HG03442 (cell line): Measurements from ENCODE around the gene LZTR1.

ENCODE experiments used
- ATAC-seq: cut with Tn5 transposase; IDR thresholded peaks from one replicate; pipeline ENCODE4 v1.9.1; 2021; ENCODE audit warnings: mild to moderate bottlenecking, moderate library complexity; ENCODE audit not compliant: unreplicated experiment

The LZTR1 gene

DNA sequence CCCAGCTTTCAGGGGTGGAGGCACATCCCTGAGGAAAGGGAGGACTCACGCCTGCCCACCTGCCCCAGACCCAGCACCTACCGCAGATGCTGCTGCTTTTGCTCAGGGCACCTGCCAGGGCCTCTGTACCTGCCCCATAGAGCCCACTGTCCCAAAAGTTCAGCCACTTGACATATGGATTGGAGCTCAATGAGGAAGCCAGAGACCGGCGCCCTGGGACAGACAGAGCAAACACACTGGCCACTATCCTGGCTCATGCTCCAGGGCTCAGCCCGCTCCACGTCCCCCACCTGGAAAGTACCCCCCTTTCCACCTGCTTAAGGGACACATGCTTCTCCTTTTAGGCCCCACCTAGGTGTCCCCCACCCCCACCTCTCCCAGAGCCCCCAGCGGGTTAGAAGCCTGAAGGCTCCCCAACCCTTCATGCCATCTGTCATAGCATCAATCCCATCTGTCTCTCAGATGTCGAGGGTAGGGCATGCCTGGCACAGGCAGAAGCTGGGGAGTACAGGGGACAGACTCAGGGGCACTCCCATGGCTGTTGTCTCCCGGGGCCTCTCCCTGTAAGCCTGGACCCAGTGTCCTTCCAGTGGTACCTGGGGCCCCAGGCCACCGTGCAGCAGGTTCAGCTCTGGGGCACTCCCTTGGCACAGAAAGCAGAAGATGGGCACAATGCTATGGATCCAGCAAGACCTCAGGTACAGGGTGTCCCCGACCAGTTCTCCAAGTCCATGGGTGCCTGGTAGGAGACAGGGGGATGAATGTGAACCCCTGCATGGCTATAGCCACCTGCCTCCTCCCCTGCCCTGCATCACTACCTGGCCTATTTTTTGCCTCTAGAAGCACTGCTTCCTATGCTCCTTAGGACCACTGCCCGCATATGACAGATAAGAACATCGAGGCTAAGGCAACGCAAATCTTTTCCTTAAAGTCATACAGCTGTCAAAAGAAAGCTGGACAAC, 30.6 kb downstream of the LZTR1 start:
- ATAC-seq: no peak

DNA sequence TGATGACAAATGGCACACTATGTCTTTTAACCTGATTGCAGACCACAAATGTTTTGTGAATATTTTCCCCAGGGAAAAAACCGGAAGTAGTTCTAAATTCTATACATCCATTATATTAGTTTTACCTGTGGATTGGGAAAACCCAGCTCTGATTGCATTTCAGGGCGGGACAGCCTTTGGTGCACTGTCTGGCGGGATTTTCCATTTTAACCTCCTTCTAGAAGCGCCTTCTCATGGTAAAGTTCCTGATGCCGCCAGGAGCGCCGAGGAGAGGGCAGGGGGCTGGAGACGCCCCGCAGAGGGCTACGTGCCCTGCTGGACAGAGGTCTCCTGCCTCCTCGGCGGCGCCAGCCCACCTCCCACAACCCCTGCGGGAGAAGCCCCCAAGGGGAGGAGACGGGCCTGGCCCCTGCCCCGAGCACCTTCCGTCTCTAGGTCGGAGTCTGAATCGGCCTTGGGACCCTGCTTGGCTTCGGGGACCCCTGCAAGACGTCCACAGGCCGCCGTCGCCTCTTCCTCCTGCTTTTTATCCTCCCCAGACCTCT, 31.6 kb downstream of the LZTR1 start:
- no peak for ATAC-seq

DNA sequence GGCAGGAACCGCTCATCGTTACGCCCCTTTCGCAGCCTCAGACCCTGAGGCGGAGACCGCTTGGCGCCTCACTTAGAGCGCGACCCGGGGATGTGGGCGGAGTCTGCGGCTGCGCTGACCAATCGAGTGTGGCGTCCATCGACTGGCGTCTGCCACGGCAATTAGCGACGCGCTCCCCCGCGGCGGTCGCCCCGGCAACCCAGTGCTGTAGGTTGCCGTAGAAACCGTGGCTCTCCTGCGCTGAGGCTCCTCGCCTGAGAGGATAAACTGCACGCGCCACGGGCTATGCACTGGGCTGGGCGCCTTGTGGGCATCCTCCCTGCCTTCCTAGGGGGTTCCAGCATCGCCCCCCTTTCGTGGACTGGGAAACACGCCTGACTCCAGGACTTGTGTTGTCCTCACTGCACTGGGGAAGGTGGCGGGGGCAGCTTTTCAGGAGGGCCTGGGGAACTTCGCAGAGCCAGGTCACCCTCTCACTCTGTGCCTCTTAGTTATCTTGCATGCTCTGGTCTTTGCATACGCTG, 32.2 kb downstream of the LZTR1 start:
- ATAC-seq: peak; percentile 76

DNA sequence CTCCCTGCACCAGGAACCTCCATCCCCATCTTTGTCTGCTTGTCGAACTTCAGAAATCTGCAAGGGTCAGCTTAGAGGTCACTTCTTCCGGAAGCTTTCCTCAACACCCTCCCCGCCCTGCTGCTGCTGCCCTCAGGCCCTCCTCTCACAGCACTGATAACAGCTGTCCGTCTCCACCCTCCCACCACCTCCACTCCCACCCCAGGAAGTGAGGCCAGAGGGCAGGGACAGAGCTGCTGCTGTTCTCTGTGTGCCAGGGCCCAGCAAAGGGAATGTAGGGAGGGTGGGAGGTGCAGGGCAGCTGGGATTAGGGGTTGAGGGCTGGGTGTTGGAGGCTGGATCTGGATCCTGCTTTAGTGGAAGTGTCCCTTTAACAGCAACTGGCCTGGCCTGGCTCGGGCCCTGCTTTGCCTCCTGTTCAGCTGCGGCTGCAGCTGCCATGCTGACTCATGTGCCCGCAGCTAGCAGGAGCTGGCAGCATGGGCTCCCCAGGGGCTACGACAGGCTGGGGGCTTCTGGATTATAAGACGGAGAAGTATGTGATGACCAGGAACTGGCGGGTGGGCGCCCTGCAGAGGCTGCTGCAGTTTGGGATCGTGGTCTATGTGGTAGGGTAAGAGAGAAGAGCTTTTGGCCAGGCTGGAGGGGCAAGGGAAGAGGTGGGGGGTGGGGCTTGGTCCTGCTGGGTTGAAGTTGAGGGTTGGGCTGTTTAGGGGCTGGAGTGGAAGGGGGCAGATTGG, 32.8 kb downstream of the LZTR1 start, which contains the start of gene P2RX6:
P2RX6 (plus strand) TSS at position 440 of the 740 bp plus-strand sequence; CDS start at position 450, 10 bp downstream.
- no peak for ATAC-seq

DNA sequence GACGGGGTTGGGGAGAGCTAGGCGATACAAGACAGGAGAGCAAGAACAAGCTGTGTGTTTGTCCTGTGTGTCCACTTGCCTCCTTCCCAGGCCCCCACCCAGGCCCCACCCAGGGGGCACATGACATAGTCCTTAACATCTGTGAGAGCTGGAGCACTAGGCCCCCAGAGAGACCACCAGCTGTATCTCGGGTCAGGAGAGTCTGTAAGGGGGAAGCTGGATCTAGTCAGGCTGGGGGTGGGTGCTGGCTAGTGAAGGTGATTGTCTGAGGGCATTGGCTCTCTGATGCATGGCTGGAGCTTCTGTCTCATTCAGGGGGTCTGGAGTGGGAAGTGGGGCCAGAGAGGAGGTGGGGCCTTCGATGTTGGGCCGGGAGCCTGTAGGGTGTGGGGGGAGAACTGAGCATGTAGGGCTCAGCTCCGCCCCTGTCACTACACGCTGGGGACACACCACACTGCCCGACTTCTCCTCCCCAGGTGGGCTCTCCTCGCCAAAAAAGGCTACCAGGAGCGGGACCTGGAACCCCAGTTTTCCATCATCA, 33.4 kb downstream of the LZTR1 start:
- no peak for ATAC-seq

DNA sequence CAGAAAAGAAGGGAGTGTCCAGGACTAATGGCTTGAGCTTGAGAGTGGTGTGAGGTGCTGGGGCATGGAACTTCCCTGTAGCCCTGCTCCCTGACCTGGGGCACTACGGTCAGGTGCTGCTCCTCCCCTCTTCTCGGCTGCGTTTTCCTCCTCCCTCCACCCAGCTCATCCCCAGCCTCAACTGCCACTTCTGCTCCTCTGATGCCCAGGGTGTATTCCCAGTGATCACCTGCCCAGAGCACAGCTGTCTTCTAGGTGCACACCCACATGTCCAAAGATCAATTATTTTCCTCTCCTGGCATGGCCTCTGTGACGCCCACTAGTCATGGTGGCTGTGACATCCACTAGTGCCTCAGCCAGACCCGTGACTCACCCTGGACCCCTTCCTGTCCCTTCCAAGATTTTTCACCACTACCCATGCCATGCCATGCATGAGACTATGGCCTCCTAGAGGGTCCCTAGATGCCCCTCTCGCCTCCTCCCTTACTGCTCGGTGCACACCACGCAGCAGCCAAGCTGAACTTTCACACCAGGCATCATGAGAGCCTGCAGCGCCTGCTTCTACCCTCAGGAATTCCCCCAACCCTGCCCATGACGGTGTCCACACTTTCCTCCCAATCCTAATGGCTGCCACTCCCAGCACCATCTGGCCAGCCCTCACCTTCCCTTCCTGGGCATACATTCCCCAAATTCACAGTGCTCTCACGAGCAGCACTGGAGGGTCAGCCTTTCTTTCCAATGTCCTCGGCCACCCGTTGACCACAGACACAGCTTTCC, 34.7 kb downstream of the LZTR1 start:
- ATAC-seq: no peak

DNA sequence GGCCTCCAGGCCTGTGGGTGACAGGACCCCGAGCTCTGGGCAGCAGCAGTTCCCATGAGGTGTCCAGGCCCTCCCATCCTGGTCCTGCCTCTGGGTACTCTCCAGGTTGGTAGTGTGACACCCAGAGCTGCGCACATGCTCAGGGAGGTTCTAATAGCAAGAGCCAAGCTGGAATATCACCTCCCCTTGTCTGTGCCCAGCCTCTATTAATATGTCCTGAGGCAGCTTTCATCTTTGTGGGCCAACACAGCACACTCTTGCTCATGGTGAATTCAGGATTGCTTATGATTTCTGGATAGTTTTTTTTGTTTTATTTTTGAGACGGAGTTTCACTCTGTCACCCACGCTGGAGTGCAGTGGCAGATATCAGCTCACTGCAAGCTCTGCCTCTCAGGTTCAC, 36.2 kb downstream of the LZTR1 start:
- no peak for ATAC-seq

DNA sequence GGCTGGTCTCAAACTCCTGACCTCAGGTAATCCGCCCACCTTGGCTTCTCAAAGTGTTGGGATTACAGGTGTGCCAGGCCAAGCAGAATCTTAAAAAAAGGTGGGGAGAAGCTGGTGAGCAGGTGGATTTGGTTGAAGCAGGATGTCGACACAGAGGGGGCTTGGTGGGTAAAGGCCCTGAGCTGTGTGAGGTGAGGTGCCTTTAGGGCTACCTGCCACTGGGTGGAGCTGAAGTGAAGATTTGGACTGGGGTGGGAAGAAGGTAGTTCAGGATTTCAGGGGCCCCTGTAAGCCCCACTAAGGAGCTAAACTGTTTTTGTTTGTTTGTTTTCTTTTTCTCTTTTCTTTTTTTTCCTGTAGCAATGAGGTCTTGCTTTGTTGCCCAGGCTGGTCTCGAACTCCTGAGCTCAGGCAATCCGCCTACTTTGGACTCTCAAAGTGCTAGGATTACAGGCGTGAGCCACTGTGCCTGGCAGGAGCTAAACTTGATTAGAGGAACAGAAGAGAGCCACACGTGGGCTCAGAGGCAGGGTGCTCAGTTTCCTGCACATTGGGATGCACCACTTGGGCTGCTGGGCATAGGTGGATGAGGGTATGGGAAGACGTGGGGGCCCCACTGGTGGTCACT, 38.8 kb downstream of the LZTR1 start:
- ATAC-seq: no peak

DNA sequence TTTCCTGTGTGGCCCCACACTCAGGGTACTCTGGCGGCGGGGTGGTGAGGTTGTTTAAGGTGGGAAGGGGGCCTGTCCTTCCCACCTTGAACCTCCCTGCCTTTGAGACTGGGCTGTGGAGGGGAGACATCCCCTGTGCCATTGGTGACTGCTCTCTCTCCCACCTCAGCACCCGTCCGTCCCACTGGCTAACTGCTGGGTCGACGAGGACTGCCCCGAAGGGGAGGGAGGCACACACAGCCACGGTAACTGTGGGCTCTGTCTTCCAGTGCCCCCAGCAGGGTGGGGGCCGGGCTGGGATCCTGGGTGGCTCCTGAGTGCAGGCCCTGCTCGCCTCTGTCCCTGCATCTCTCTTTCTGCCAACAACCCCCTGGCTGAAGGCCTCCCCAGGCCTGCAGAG, 40.4 kb downstream of the LZTR1 start:
- ATAC-seq: no peak

DNA sequence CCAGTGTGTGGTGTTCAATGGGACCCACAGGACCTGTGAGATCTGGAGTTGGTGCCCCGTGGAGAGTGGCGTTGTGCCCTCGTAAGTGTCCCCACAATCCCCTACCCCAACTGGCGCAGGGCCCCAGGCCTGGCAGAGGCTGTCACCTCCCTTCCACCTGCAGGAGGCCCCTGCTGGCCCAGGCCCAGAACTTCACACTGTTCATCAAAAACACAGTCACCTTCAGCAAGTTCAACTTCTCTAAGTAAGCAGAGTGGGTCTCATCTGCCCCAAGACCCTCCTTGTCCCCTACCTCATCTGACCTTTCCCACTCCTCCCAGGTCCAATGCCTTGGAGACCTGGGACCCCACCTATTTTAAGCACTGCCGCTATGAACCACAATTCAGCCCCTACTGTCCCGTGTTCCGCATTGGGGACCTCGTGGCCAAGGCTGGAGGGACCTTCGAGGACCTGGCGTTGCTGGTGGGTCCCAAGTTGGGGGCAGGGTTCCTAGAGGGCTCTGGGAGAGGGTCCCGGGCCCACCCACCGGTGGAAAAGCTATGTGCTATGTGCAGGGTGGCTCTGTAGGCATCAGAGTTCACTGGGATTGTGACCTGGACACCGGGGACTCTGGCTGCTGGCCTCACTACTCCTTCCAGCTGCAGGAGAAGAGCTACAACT, 41.0 kb downstream of the LZTR1 start:
- ATAC-seq: no peak

DNA sequence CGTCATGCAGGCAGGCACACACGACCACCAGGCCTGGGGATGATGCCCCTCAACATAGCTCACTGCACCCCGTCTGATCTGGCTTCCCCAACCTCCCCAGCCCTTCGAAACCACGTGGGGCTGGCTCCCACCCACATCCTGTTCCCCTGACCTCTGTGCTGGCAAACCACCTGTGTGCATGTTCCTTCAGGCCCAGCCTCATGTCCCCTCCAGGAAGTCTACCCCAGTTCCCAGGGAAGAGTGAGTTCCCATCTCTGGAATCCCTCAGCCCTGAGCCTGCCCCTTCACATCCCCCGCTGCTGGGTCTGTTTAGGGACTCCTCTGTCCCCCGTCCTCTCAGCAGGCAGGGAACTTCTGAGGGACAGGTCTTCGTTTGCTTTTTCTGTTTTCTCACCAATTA, 43.2 kb downstream of the LZTR1 start:
- no peak for ATAC-seq

DNA sequence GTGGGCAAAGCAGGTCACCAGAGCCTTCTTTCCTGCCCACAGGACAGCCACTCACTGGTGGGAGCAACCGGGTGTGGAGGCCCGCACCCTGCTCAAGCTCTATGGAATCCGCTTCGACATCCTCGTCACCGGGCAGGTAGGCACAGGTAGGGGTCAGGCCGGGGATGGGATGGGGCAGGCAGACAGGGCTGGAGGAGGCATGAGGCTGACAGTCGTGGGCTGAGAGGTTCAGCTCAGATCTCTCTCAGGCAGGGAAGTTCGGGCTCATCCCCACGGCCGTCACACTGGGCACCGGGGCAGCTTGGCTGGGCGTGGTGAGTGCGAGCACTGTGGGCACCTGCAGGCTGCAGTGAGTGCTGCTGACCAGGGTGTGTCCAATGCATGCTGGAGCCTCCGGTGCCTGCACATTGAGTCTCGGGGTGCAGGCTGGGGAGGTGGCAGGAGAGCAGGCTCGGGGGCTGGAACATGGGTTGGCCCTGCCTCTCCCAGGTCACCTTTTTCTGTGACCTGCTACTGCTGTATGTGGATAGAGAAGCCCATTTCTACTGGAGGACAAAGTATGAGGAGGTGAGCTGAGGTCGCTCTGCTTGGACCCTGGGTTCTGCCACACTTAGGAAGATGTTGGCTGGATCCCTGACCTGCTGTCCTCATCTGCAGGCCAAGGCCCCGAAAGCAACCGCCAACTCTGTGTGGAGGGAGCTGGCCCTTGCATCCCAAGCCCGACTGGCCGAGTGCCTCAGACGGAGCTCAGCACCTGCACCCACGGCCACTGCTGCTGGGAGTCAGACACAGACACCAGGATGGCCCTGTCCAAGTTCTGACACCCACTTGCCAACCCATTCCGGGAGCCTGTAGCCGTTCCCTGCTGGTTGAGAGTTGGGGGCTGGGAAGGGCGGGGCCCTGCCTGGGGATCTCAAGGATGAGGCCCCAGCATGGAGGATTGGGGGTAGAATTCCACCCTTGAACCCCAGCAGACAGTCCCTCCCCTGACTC, 44.0 kb downstream of the LZTR1 start:
- ATAC-seq: no peak

DNA sequence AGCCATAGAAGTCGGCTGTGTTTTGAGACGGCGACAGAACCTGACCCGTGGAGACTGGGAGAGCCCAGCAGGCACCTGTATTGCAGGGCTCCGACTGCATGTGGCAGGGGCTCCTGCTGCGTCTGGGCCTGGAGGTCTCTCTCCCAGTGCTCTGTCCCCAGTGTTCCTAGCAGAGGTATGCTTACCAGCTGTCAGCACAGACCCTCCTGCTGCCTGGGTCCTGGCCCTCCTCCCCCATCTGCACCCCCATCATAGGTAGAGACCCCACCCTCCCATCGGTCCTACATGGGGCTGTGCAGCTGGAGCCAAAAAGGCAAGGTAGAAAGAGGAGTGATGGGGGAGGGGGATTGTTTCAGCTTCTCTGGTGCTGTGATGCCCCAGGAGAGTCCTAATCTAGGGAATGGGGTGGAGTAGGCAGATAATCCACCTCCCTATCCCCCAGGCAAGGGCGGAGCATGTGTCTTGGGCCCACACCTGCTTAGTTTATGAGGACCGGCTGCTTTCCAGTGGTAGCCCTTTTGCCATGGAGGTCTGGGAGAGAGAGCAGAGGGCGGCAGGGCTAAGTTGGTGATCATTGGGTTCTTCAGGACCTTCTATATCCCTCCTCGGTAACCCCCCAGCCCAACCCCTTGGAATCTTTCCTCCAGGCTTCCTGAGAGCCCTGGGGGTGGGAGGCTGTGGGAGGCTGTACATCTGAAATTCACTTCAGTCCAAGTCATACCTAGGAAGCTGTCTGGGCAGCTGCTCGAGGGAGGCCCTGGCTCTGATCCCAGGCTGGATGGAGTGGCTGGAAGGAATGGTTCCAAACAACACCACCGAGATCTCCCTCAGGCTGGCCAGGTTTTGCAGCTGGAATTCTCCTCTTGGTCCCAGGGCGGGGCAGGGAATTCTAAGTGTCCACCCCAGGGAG, 44.9 kb downstream of the LZTR1 start:
- ATAC-seq: no peak

DNA sequence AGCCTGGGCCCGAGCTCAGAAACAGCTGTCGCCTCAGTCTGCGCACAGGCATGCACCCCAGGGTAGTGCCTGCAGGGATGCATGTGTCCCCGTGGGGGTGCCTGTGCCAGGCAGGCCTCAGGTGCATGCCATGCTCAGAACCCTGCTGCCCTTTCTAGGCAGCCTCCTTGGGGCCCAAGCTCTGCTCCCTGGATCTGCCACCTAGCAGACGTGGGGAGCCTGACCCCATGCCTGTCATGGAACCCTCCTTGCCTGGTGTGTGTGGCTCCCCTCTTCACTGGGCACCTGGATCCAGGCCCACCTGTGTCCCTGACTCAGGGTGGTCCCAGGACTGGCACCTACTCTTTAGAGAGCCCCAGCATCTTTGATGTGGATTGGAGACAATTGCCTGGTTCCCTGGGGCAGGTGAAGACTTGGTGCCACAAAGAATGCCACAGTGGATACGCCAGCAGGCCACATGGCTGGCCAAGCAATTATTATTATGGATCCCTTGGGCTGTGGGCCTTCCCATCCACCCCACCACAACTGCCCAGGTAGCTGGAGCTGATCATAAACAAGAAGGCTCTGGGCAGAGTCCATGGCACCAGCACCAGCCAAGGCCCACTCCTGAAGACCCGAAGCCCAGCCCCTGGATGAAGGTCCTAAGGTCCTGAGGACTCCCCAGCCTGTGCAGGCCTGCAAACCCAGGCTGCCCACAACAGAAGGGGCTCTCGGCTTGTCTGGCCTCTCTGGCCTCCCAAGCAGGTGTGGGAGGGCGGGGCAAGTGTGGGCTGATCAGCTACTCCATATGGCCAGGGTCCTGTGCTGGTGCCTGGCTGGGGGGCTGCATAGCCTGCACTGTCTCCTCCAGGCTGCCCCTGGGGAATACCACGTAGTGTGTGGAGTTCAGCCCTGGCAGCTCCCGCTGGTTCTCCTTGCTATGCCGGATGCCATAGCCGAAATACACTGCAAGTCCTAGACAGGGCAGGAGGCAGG, 46.5 kb downstream of the LZTR1 start:
- ATAC-seq: no peak

DNA sequence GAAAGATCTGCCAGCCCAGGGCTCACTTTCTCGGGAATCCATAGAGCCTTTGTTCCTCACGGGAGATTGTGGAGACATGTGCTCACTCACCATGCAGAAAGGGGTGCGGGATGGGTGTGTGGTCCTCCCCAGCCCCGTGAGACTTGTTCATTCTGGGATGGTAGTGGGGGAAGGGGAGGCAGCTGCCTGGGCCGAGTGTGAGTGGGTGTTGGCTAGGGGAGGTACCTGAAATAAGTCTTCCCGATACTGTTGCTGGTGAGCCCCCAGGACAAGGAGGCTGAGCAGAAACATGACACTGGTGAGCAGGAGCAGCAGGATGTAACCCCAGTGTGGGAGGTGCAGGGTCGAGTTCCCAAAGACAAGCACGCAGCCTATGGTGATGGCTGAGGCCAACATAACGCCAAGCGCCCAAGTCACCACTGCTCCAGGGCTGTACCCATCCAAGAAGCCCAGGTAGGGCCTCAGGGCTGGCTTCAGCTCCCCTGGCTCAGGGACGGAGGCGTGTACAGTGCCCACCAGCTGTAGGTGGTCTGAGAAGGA, 47.5 kb downstream of the LZTR1 start:
- ATAC-seq: no peak

DNA sequence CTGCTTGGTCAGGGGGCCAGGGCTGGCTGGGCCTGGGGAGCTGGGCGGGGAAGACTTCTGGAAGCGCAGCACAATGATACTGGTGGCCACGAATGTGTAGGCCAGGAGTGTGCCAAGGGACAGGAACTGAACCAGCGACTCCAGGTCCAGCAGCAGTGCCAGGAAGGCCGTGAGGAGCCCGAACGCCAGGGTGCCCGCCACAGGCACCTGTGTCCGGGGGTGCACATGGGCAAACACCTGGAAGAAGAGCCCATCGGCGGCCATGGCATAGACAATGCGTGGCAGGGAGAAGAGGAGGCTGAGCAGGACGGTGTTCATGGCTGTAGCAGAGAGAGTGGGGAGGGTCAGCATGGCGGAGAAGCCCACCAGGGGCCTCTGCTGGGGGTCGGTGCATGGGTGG, 47.9 kb downstream of the LZTR1 start:
- no peak for ATAC-seq
